Fibroblast of mammary gland (primary cell): ENCODE results near the gene EFCAB10.

Source experiments
- DNase-seq: peaks from one replicate; pipeline ENCODE4 v3.0.0-alpha.2; 2010; ENCODE audit warnings: low read depth
- H3K4me3 ChIP-seq: 2 replicates; pipeline ENCODE4 v1.5.1; 2011; ENCODE audit warnings: low read depth, mild to moderate bottlenecking, low read length, moderate library complexity; ENCODE audit not compliant: control insufficient read depth
- TF ChIP-seq, protein P1 (sequence below): conservative IDR thresholded peaks from 2 replicates; pipeline ENCODE4 v1.5.1; 2011; ENCODE audit warnings: low read depth, low read length, inconsistent platforms; ENCODE audit not compliant: control insufficient read depth, insufficient read depth

EFCAB10 gene

DNA sequence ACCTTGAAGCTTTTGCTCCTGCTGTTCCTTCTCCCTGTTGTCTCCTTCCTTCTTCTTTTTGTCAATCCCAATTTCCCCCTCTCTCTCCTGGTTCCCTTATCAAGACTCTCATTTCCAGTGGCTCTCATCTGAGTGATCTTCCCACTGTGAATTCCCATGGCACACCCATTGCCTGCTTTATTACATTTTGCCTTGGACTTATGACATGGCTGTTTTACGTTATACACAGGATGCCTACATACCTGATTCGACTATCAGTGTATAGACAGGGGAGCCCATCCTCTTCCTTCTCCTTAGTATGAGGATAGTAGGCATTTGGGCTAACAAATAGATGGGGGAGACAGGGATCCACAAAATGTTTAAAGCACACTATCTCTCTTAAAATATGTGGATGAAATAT is 39.9 kb upstream of the EFCAB10 start:
- no peak overlapping the region for H3K4me3 ChIP-seq
- TF ChIP-seq, protein P1, sequence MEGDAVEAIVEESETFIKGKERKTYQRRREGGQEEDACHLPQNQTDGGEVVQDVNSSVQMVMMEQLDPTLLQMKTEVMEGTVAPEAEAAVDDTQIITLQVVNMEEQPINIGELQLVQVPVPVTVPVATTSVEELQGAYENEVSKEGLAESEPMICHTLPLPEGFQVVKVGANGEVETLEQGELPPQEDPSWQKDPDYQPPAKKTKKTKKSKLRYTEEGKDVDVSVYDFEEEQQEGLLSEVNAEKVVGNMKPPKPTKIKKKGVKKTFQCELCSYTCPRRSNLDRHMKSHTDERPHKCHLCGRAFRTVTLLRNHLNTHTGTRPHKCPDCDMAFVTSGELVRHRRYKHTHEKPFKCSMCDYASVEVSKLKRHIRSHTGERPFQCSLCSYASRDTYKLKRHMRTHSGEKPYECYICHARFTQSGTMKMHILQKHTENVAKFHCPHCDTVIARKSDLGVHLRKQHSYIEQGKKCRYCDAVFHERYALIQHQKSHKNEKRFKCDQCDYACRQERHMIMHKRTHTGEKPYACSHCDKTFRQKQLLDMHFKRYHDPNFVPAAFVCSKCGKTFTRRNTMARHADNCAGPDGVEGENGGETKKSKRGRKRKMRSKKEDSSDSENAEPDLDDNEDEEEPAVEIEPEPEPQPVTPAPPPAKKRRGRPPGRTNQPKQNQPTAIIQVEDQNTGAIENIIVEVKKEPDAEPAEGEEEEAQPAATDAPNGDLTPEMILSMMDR: no peak
- DNase-seq: no peak

DNA sequence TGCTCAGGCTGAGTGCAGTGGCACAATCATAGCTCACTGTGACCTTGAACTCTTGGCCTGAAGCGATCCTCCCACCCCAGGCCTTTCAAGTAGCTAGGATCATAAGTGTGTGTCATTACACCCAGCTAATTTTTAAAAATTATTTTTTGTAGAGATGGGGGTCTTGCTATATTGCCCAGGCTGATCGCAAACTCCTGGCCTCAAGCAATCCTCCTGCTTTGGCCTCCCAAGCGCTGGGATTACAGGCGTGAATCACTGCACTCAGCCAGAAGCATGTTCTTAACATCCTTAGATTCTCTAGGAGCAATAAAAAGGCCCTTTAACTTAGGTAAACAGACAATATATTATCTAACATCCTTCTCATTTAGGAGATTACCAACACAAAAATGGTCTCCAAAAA is 38.3 kb upstream of the EFCAB10 start:
- DNase-seq: no peak
- no peak overlapping the region for H3K4me3 ChIP-seq
- TF ChIP-seq, protein P1: no peak

DNA sequence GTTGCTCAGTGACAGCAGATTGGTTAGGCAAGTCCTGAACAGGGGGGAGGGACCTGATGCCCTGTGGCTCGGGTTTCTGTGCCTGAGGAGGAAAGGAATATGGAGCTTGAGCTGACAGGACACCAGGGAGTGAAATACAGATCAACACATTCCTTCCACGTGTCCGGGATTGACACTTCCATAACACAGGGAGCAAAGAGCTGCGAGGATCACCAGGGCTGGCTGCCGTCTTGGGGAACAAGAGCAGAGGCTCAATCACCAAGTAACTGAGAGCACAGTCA is 36.7 kb upstream of the EFCAB10 start:
- no peak for DNase-seq
- no peak overlapping the region for H3K4me3 ChIP-seq
- TF ChIP-seq, protein P1: no peak

DNA sequence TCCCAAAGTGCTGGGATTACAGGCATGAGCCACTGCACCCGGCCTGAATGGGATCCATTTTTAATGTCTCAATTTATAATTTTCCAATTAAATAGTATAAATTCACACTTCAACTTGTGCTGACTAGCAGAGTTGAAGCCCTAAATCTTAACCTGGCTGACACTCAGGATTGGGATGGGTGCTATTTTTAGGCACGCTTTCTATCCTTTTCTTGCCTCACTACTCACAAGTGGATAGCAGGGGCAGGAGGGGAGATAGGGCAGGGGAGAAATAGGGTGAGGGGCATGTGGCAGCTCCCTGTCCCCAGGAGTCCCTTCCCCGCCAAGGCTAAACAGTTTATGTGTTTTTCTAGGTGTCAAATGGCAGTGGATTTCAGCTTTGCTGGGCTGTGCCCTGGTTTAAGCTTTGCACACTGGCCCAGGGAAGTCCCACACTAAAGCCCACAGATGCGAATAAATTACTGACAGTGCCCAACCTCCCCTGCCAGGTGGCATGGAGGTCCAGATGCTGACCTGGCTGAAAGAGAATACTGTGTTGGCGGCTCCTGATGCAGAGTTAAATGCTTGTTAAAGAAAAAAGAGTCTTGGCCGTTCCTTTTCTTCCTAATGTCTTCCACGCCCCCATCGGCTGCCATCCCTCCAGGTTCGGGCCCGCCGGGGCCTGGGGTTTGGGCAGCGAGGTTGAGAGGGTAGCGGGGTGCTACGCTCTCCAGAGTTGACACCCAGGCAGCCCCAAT is 36.2 kb upstream of the EFCAB10 start:
- TF ChIP-seq, protein P1: no peak
- no peak for DNase-seq

DNA sequence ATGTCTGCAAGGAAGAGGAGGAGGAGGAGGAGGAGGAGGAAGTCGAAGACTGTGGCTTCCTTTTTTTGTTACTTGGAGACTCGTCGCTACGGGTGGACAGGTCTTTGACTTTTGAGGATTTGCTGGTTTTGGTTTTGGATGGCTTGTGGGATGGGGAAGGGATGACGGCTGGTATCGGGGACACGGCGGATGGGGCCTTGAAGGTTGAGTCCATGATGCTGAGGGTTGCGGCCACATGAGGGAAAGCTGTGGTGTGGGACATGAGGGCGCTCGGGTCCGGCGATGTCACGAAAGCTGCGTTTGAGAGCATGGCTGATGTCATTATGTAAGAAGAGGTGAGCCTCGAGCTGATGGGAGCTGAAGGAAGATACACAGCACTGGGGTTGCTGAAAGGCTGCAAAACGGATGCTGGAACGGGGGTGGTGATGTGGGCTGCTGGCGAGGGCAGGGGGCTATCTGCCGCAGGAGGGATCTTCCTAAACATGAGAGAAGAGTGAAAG is 33.1 kb upstream of the EFCAB10 start:
- TF ChIP-seq, protein P1: no peak
- H3K4me3 ChIP-seq: no peak overlapping the region
- no peak for DNase-seq

More for the DNA sequence above, 36.2 kb upstream of the EFCAB10 start:
- H3K4me3 ChIP-seq: no peak overlapping the region

DNA sequence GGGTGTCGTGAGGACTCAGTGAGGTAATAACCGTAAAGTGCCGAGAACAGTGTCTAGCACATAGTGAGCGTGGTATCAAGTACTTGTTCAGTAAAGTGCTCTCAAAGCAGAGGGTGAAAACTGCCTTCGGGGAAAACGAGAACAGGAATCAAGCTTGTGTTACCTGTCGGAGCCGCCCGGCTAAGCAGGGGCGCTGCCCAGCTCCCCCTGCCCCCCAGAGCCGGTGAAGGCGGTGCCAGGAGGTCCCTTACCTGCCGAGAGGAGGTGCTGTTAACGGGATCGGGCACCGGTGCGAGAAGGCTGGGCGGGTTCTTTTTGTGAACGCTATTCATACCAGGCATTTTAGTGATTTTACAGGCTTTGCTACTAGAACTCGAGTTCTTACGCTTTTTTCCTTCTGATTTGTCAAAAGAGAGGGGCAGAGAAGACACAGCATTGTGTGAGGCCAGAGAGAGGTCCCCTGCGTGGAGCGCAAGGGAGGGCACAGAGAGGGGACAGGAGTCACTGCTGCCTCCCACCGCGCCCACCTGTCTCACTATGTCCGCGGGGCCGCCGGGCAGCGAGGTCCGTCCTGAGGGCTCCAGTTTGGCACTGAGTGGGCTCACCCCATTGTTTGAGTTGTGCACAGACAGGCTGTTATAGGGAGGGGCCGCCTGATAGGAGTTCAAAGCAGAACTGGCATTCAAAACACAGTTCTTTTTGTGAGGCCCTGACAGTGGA is 32.5 kb upstream of the EFCAB10 start:
- no peak overlapping the region for H3K4me3 ChIP-seq
- no peak for DNase-seq
- TF ChIP-seq, protein P1: no peak

DNA sequence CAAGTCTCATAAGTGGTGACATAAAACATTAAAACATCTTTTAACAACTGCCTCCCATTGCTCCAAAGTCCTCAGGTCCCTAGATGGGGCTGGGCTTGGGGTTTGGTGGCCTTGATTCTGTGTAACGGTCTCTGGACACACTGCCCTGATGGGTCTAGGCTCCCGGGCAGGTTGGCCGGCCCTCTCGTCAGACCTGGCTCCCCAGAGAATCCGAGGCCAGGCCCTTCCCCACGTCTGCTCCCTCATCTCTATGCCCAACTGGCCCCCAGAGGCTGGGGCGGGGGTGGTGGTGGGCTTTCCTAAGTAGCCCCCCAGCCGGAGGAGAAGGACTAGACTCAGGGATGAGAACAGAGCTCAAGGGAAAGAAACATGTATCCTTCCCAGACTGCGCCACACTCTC is 31.5 kb upstream of the EFCAB10 start:
- H3K4me3 ChIP-seq: no peak overlapping the region
- TF ChIP-seq, protein P1: no peak
- DNase-seq: no peak
